Stimulated activated CD8-positive, alpha-beta memory T cell treated with anti-CD3 and anti-CD28 coated beads, Interleukin-7, amount 100 ng/mL, for 24 hours (primary cell): ENCODE data around the gene PLA2G2A.

ENCODE experiments used
- DNase-seq: peaks from one replicate; pipeline ENCODE4 v3.0.0-alpha.2; 2020; ENCODE audit warnings: low read depth

The PLA2G2A gene

DNA sequence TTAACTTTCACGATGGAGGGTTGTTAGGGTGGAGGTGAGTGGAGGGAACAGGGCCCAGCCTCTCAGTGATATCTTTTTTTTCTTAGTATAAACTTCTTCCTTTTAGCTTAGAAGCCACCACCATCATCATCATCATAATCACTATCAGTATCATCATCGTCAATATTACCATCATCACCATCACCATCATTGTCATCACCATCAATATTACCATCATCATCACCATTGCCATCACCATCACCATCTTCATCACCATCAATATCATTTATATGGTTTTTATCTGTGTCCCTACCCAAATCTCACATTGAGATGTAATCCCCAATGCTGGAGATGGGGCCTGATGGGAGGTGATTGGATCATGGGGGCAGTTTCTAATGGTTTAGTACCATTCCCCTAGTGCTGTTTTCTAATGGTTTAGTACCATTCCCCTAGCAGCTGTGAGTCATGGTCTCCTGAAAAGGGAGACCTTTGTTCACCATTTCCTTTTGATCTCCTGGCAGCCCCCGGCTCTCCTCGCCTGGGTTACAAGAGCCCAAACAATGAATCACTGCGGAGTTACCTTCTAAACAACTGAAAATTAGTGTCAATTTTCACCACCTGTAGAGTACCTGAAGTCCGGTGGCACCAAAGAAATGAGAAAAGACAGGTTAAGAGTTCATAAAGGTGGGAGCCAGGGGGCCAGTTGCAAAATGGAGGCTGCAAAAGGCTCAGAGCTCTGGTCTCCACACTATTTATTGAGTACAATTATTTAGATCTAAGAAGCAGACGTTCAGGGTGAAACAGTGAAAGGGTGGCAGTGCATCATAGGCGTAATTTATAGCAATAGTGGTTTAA lies 52.9 kb downstream of the PLA2G2A start:
- no peak for DNase-seq
